ENCODE results near the gene TMEM143.

- TF ChIP-seq, protein P1, sequence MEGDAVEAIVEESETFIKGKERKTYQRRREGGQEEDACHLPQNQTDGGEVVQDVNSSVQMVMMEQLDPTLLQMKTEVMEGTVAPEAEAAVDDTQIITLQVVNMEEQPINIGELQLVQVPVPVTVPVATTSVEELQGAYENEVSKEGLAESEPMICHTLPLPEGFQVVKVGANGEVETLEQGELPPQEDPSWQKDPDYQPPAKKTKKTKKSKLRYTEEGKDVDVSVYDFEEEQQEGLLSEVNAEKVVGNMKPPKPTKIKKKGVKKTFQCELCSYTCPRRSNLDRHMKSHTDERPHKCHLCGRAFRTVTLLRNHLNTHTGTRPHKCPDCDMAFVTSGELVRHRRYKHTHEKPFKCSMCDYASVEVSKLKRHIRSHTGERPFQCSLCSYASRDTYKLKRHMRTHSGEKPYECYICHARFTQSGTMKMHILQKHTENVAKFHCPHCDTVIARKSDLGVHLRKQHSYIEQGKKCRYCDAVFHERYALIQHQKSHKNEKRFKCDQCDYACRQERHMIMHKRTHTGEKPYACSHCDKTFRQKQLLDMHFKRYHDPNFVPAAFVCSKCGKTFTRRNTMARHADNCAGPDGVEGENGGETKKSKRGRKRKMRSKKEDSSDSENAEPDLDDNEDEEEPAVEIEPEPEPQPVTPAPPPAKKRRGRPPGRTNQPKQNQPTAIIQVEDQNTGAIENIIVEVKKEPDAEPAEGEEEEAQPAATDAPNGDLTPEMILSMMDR (IDR thresholded peaks at IDR 0.05; ENCODE audit: low read depth, low read length): no peak
- TF ChIP-seq EZH2phosphoT487 (IDR thresholded peaks at IDR 0.05; ENCODE audit: low read depth): no peak
Observed at GRCh38 chr19:48401287-48401686, 37.5 kb upstream of the TMEM143 start.

All from OCI-LY3 (cell line).